A673 (cell line): Measurements from ENCODE around the gene WFDC9. TPM values are rescaled to one million over a fixed set of nuclear protein-coding genes. Genes with fewer than 3 reads are reported as not detected.

ENCODE experiments used
- BruUV-seq: library from RNA; stranded (reverse); fragments of 400-500 nt; replicated peaks from 2 replicates; lab custom pipeline; 2021; lab: Mats Ljungman, UMichigan
- CTCF ChIA-PET: fragments of 300-600 bp; sonication (Branson Sonifier 250); formaldehyde crosslinking; loops from one replicate; lab custom pipeline; 2022; ENCODE audit warnings: antibody characterized with exemption; lab: Charles Lee
- POLR2A ChIA-PET: fragments of 300-600 bp; sonication (Branson Sonifier 250); formaldehyde crosslinking; loops from one replicate; lab custom pipeline; 2022; ENCODE audit warnings: antibody characterized with exemption; ENCODE audit not compliant: low non-redundant PET; lab: Charles Lee
- DNase-seq: peaks from one replicate; pipeline ENCODE4 v3.0.0-alpha.2; 2015; ENCODE audit warnings: low spot score
- H3K27ac ChIP-seq: fragments of 200-600 bp; sonication (generic); 2 replicates; pipeline ENCODE4 v1.5.1; 2016; ENCODE audit warnings: mixed run types, low read depth, mild to moderate bottlenecking, mixed read lengths, antibody characterized with exemption, low read length; ENCODE audit not compliant: poor library complexity, severe bottlenecking
- H3K27me3 ChIP-seq: fragments of 200-600 bp; sonication (generic); replicated peaks from 2 replicates; pipeline ENCODE4 v1.6.1; 2017; ENCODE audit warnings: mixed run types, low read depth, mild to moderate bottlenecking, mixed read lengths, antibody characterized with exemption, low read length; ENCODE audit not compliant: insufficient read depth, poor library complexity
- H3K36me3 ChIP-seq: fragments of 200-600 bp; sonication (generic); 2 replicates; pipeline ENCODE4 v1.6.1; 2016; ENCODE audit warnings: mixed run types, mild to moderate bottlenecking, mixed read lengths, antibody characterized with exemption, low read length; ENCODE audit not compliant: insufficient read depth, poor library complexity, severe bottlenecking
- H3K4me1 ChIP-seq: fragments of 200-600 bp; sonication (generic); 2 replicates; pipeline ENCODE4 v1.6.1; 2017; ENCODE audit warnings: mixed run types, mild to moderate bottlenecking, mixed read lengths, antibody characterized with exemption, low read length; ENCODE audit not compliant: insufficient read depth, poor library complexity, severe bottlenecking
- H3K4me3 ChIP-seq: fragments of 200-600 bp; sonication (generic); 2 replicates; pipeline ENCODE4 v1.5.1; 2016; ENCODE audit warnings: low read depth, mixed run types, mild to moderate bottlenecking, mixed read lengths, low read length; ENCODE audit not compliant: poor library complexity, severe bottlenecking
- H3K9me3 ChIP-seq: fragments of 200-600 bp; sonication (generic); 2 replicates; pipeline ENCODE4 v1.6.1; 2016; ENCODE audit warnings: mixed run types, low read depth, mild to moderate bottlenecking, mixed read lengths, antibody characterized with exemption, low read length; ENCODE audit not compliant: poor library complexity, severe bottlenecking
- CTCF ChIP-seq: fragments of 300-800, 200-600 bp; sonication (generic); conservative IDR thresholded peaks from 2 replicates; pipeline ENCODE4 v1.5.1; 2017; ENCODE audit warnings: low read depth, mild to moderate bottlenecking, antibody characterized with exemption, low read length, moderate library complexity, mixed read lengths
- EZH2 ChIP-seq: fragments of 200-600 bp; sonication (generic); IDR thresholded peaks from 2 replicates; pipeline ENCODE4 v1.6.1; 2017; ENCODE audit warnings: borderline replicate concordance, low read depth, mild to moderate bottlenecking, mixed read lengths, antibody characterized with exemption, low read length; ENCODE audit not compliant: poor library complexity, severe bottlenecking
- intact Hi-C: fragments of 100-400 bp; cut with micrococcal nuclease; formaldehyde crosslinking; loops from one replicate; pipeline ENCODE4 v1.10.0; 2022; ENCODE audit not compliant: unreplicated experiment
- total RNA-seq: library from RNA; stranded (reverse); gene quantifications from 2 replicates; pipeline ENCODE4 v1.2.3, GENCODE V29; 2021

Gene WFDC9
- total RNA-seq, 1 experiment from 2014 or later: not detected

GRCh38 chr20:45607810-45608209, 23.3 kb downstream of the WFDC9 start:
- no peak overlapping the region for H3K27ac ChIP-seq
- ChIA-PET CTCF (no interaction called here), POLR2A (no interaction called here)
- H3K27me3 ChIP-seq: peaks cover 12% of the 10 kb centered on the region
- BruUV-seq: no TSS peak
- H3K9me3 ChIP-seq: no peaks in the 10 kb centered on the region
- no peak for DNase-seq
- TF ChIP-seq CTCF: no peak
- no peak for TF ChIP-seq EZH2
- H3K36me3 ChIP-seq: no peaks in the 10 kb centered on the region
- intact Hi-C loops: no loop called here
- H3K4me1 ChIP-seq: no peaks in the 10 kb centered on the region
- H3K4me3 ChIP-seq: no peak overlapping the region

DNA sequence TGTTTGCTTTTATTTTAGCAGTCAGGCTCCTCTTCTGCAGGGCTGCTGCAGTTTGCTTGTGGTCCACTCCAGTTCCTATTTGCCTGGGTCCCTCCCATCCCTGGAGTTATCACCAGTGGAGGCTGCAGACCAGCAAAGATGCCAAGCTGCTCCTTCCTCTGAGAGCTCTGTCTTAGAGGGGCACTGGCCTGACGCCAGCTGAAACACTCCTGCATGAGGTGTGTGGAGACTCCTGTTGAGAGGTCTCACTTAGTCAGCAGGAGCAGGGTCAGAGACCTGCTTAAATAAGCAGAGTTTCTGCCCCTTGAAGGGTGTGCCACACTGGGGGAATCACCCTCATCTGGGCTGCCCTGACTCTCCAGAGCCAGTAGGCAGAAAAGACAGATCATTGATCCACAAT, 35.8 kb downstream of the WFDC9 start:
- ChIA-PET POLR2A (no interaction called here), CTCF (no interaction called here)
- H3K27me3 ChIP-seq: peaks cover 29% of the 10 kb centered on the region
- intact Hi-C loops: no loop called here
- H3K4me3 ChIP-seq: no peak overlapping the region
- no peaks in the 10 kb centered on the region for H3K4me1 ChIP-seq
- no peak overlapping the region for H3K27ac ChIP-seq
- TF ChIP-seq CTCF: no peak
- no peak for TF ChIP-seq EZH2
- no peaks in the 10 kb centered on the region for H3K9me3 ChIP-seq
- no peaks in the 10 kb centered on the region for H3K36me3 ChIP-seq
- DNase-seq: no peak
- no TSS peak for BruUV-seq

- H3K27me3 ChIP-seq: peaks cover 26% of the 10 kb centered on the region
- intact Hi-C loops: loop anchor here (2.0 kb wide), 1 partner anchor 177 kb away; no protein-coding TSS in a partner anchor
- no peaks in the 10 kb centered on the region for H3K4me1 ChIP-seq
- no TSS peak for BruUV-seq
- H3K9me3 ChIP-seq: no peaks in the 10 kb centered on the region
- POLR2A ChIA-PET: no interaction called here
- H3K27ac ChIP-seq: no peak overlapping the region
- H3K36me3 ChIP-seq: no peaks in the 10 kb centered on the region
- CTCF ChIA-PET: interaction anchor here (1.9 kb wide), 1 partner anchor 178 kb away, joined by 6 read pairs; no protein-coding TSS in a partner anchor
- no peak for DNase-seq
- TF ChIP-seq EZH2: no peak
- TF ChIP-seq CTCF: no peak
- no peak overlapping the region for H3K4me3 ChIP-seq
Measured at GRCh38 chr20:45593498-45593897, 37.6 kb downstream of the WFDC9 start.
